ENCODE data around the gene ZSCAN5C. TPM values are rescaled to one million over a fixed set of nuclear protein-coding genes. Genes with fewer than 3 reads are reported as not detected.

The ZSCAN5C gene, protein sequence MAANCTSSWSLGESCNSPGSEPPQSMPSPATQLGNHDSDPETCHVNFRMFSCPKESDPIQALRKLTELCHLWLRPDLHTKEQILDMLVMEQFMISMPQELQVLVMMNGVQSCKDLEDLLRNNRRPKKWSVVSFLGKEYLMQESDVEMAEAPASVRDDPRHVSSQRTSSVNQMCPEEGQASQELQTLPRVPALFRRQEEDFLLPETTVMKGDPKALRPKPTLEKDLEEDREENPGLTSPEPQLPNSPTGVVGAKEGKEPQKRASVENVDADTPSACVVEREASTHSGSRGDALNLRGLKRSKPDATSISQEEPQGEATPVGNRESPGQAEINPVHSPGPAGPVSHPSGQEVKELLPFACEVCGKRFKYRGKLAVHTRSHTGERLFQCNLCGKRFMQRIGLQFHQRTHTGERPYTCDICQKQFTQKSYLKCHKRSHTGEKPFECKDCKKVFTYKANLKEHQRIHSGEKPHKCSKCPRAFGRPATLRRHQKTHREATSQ
- polyA plus RNA-seq (2011; rRNA removed) = not detected in 2 replicates
- polyA minus RNA-seq (2011; rRNA and poly(A)+ RNA removed) = not detected in 2 replicates

DNA sequence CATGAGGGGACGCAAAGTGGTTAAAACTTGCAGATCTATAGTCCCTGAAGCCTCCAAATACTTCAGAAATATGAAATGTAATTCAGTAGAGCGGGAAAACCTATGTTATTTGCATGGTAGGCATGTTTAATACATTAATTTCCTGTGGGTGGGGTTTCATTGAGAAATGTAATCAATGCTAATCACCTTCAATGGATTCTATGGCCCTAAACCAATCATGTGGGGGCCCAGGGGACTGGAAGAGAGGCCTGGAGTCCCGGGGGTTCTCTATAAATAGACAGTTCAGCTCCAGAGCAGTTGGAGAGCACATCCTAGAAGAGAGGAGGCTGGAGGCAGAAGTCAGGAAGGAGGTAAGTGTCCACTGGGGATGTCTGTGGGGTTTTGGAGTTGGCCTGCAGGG lies at the start of gene ZSCAN5C:
TSS of gene ZSCAN5C (plus strand) at position 301 of the 400 bp plus-strand sequence. CDS start 3,641 bp downstream, outside the sequence.
- ChIA-PET POLR2A (no interaction called here), CTCF (no interaction called here)
- no peaks in the 10 kb centered on the region for H3K36me3 ChIP-seq (ENCODE audit: control insufficient read depth, insufficient read depth, low read length)

DNA sequence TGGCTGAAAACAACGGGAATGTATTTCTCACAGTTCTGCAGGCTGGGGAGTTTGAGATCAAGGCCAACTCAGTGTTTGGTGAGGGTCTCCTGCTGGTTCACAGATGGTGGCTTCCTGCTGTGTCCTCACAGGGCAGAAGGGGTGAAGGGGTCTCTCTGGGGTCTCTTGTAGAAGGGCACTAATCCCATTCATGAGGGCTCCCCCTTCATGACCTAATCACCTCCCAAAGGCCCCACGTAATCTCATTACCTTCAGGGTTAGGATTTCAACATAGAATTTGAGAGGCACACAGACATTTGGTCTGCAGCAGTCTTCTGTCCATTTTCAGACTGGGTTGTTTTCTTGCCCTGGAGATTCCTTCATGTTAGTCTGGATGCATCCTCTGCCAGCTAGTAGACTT lies 49.4 kb upstream of the ZSCAN5C start:
- DNase-seq (ENCODE audit: low read depth) = no peak
- Histone ChIP-seq H3K36me3 (ENCODE audit: control insufficient read depth, insufficient read depth, low read length) (peaks cover 18% of the 10 kb centered on the region), H3K4me3 (ENCODE audit: low read depth, low read length) (no peak overlapping the region), H3K27me3 (ENCODE audit: control insufficient read depth, insufficient read depth, low read length) (no peaks in the 10 kb centered on the region)
- POLR2A ChIA-PET = no interaction called here
- TF ChIP-seq, protein P1, sequence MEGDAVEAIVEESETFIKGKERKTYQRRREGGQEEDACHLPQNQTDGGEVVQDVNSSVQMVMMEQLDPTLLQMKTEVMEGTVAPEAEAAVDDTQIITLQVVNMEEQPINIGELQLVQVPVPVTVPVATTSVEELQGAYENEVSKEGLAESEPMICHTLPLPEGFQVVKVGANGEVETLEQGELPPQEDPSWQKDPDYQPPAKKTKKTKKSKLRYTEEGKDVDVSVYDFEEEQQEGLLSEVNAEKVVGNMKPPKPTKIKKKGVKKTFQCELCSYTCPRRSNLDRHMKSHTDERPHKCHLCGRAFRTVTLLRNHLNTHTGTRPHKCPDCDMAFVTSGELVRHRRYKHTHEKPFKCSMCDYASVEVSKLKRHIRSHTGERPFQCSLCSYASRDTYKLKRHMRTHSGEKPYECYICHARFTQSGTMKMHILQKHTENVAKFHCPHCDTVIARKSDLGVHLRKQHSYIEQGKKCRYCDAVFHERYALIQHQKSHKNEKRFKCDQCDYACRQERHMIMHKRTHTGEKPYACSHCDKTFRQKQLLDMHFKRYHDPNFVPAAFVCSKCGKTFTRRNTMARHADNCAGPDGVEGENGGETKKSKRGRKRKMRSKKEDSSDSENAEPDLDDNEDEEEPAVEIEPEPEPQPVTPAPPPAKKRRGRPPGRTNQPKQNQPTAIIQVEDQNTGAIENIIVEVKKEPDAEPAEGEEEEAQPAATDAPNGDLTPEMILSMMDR (IDR thresholded peaks at IDR 0.05; ENCODE audit: insufficient read depth, low read depth, low read length) = no peak
- CTCF ChIA-PET = interaction anchor here (0.8 to 1.5 kb wide), 4 partner anchors 19 to 76 kb away, joined by 3 to 7 read pairs (median 4); no protein-coding TSS in a partner anchor

More for the DNA sequence above, at the start of gene ZSCAN5C:
- no peak for DNase-seq (ENCODE audit: low read depth)
- H3K4me3 ChIP-seq (ENCODE audit: low read depth, low read length) = no peak within 1 kb of the TSS
- H3K27me3 ChIP-seq (ENCODE audit: control insufficient read depth, insufficient read depth, low read length) = no peaks in the 10 kb centered on the region
- TF ChIP-seq, protein P1 (IDR thresholded peaks at IDR 0.05; ENCODE audit: insufficient read depth, low read depth, low read length) = no peak

DNA sequence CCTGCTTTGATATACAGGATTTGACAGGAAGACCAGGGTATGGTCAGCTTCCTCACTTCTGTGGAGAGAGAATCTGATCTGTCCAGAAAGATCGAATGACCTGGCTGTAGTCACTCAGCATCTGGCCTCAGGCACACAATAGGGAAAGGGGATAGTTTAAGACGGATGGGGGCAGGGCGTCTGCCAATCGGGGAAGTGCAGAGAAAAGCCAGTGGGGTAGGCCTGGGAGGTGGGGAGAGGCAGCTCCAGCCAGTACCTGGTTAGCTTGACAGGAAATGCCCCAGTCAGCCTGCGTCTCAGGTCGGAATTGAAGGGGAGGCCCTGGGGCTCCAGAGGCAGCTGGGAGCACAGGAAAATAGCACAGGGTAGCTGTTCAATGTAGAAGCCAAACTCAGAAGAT lies 48.6 kb upstream of the ZSCAN5C start:
- ChIA-PET CTCF (interaction anchor here (0.8 to 1.1 kb wide), 2 partner anchors 18 to 77 kb away, joined by 3 to 5 read pairs; no protein-coding TSS in a partner anchor), POLR2A (no interaction called here)
- H3K4me3 ChIP-seq (ENCODE audit: low read depth, low read length) = no peak overlapping the region
- no peak for DNase-seq (ENCODE audit: low read depth)
- TF ChIP-seq, protein P1 (IDR thresholded peaks at IDR 0.05; ENCODE audit: insufficient read depth, low read depth, low read length) = no peak
- H3K36me3 ChIP-seq (ENCODE audit: control insufficient read depth, insufficient read depth, low read length) = peaks cover 14% of the 10 kb centered on the region
- H3K27me3 ChIP-seq (ENCODE audit: control insufficient read depth, insufficient read depth, low read length) = no peaks in the 10 kb centered on the region

DNA sequence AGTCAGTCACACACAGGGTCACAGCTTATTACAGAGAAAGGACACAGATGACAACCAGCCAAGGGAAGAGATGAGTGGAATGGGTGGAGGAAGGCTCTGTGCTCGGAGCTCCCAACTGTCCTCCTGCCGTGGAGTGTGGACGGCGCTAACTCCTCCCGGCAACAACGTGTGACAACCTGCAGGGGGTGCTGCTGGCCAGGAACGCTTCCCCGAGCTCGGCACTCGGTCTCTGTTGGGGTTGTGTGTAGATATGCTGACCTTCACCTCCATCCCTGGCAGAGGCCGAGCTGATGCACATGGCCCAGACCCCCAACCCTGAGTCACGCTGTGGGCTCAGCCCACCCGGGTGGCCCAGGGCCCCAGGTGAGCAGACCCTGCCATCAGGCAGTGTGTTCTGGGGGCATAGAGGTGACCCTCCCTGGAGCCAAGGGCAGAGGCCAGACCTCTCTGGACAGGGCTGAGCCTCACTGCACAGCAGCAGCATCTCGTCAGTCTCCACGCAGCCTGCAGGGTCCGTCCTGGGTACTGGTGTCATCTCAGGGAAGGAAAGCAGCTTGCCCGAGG lies 46.9 kb upstream of the ZSCAN5C start:
- H3K36me3 ChIP-seq (ENCODE audit: control insufficient read depth, insufficient read depth, low read length) = peaks cover 18% of the 10 kb centered on the region
- TF ChIP-seq, protein P1 (IDR thresholded peaks at IDR 0.05; ENCODE audit: insufficient read depth, low read depth, low read length) = peak; percentile 30
- H3K4me3 ChIP-seq (ENCODE audit: low read depth, low read length) = no peak overlapping the region
- H3K27me3 ChIP-seq (ENCODE audit: control insufficient read depth, insufficient read depth, low read length) = no peaks in the 10 kb centered on the region
- ChIA-PET CTCF (interaction anchor here (1.1 to 1.9 kb wide), 4 partner anchors 13 to 81 kb away, joined by 3 to 8 read pairs (median 5); no protein-coding TSS in a partner anchor), POLR2A (no interaction called here)
- DNase-seq (ENCODE audit: low read depth) = no peak

DNA sequence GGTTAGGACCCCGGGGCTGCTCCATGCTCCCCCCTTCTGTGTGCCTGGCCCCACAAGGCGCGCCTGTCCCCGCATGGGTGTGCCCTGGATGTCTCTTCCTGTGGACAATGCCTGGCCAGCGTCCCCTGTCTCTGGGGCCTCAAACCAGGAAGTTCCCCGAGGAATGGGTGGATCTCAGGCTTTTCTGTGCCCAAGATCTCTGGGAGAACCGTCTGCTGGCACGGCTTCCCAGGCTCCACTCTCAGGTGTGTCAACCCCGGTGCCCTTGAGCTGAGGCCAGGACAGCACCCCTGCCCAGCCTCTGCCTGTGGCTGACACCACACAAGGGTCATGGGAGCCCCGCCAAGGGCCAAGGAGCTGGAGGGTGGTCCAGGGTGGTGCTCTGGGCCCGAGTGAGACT lies 45.3 kb upstream of the ZSCAN5C start:
- ChIA-PET CTCF (interaction anchor here (1.6 to 1.9 kb wide), 2 partner anchors 15 to 80 kb away, joined by 6 to 7 read pairs; no protein-coding TSS in a partner anchor), POLR2A (no interaction called here)
- peaks cover 21% of the 10 kb centered on the region for H3K36me3 ChIP-seq (ENCODE audit: control insufficient read depth, insufficient read depth, low read length)
- no peak overlapping the region for H3K4me3 ChIP-seq (ENCODE audit: low read depth, low read length)
- DNase-seq (ENCODE audit: low read depth) = no peak
- no peaks in the 10 kb centered on the region for H3K27me3 ChIP-seq (ENCODE audit: control insufficient read depth, insufficient read depth, low read length)
- TF ChIP-seq, protein P1 (IDR thresholded peaks at IDR 0.05; ENCODE audit: insufficient read depth, low read depth, low read length) = no peak

Measured in BJ (cell line).